ENCODE results near the gene RHOF. TPM values are rescaled to one million over a fixed set of nuclear protein-coding genes. Genes with fewer than 3 reads are reported as not detected.
"Not testable (repeated sequence)": the region's sequence is repeated elsewhere in the genome, so short reads cannot be mapped to it uniquely, and the experiment has no call there.

Gene RHOF
- total RNA-seq, 2 experiments from 2014 or later: 136 to 141 TPM

GRCh38 chr12:121750507-121750955 lies 43.0 kb downstream of the RHOF start:
- POLR2A ChIA-PET: no interaction called here
- CTCF ChIA-PET: no interaction called here
- Mint-ChIP-seq H3K4me3 (no peak overlapping the region), H3K27ac (no peak overlapping the region), H3K9me3 (no peaks in the 10 kb centered on the region), H3K36me3 (peaks cover 5% of the 10 kb centered on the region), H3K4me1 (ENCODE audit: low read depth) (peaks cover 3% of the 10 kb centered on the region), H3K27me3 (no peaks in the 10 kb centered on the region)
- intact Hi-C loops (cut with micrococcal nuclease): no loop called here
- no peak for DNase-seq

- Mint-ChIP-seq H3K36me3 (peaks cover 5% of the 10 kb centered on the region), H3K27ac (no peak overlapping the region), H3K27me3 (no peaks in the 10 kb centered on the region), H3K4me3 (no peak overlapping the region), H3K4me1 (ENCODE audit: low read depth) (peaks cover 3% of the 10 kb centered on the region), H3K9me3 (no peaks in the 10 kb centered on the region)
- CTCF ChIA-PET: no interaction called here
- intact Hi-C loops (cut with micrococcal nuclease): no loop called here
- POLR2A ChIA-PET: no interaction called here
- no peak for DNase-seq
These were observed 44.2 kb downstream of the RHOF start for GRCh38 chr12:121749267-121749666.

DNA sequence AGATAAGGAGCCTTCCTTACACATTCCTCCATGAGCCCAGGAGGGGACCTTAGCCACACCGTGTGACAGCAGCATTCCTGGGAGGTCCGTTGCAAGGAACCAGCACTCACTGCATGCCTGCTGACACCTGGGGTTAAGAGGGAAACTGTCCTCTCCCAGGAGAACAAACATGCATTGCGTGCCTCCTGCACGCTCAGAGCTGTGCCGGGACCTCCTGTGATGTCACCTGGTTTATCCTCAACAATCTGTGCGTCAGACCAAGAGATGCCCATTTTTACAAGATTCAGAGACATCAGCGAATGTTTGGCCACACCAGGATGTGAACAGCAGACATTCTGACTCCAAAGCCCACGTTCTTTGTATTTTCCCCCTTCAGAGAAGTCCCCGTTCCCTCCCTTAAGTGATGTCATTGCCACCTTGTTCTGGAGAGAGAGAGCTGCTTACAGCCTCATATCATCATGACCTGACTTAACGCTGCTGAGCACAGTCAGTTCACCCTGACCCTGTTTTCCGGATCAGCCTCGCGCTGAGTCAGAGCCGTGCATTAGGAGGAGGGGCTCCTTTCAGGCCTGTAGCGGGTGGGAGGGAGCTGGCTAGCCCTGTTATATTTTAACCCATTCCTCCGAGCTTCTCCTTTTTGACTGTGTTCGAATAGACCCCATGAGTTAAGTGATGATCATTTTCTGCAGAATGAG lies 44.8 kb downstream of the RHOF start:
- Mint-ChIP-seq H3K4me3 (no peak overlapping the region), H3K9me3 (no peaks in the 10 kb centered on the region), H3K27me3 (no peaks in the 10 kb centered on the region), H3K27ac (no peak overlapping the region), H3K36me3 (peaks cover 7% of the 10 kb centered on the region), H3K4me1 (ENCODE audit: low read depth) (peaks cover 3% of the 10 kb centered on the region)
- intact Hi-C loops (cut with micrococcal nuclease): no loop called here
- CTCF ChIA-PET: no interaction called here
- POLR2A ChIA-PET: interaction anchor here (0.5 to 0.7 kb wide), 2 partner anchors 37 to 91 kb away, joined by 3 read pairs; no protein-coding TSS in a partner anchor
- DNase-seq: peak; percentile 39

GRCh38 chr12:121748218-121748570 lies 45.3 kb downstream of the RHOF start:
- CTCF ChIA-PET: no interaction called here
- no peak for DNase-seq
- intact Hi-C loops (cut with micrococcal nuclease): no loop called here
- Mint-ChIP-seq H3K4me1 (ENCODE audit: low read depth) (peaks cover 3% of the 10 kb centered on the region), H3K9me3 (no peaks in the 10 kb centered on the region), H3K27ac (no peak overlapping the region), H3K4me3 (no peak overlapping the region), H3K36me3 (peaks cover 7% of the 10 kb centered on the region), H3K27me3 (no peaks in the 10 kb centered on the region)
- POLR2A ChIA-PET: interaction anchor here (0.7 kb wide), 1 partner anchor 37 kb away, joined by 3 read pairs; no protein-coding TSS in a partner anchor

DNA sequence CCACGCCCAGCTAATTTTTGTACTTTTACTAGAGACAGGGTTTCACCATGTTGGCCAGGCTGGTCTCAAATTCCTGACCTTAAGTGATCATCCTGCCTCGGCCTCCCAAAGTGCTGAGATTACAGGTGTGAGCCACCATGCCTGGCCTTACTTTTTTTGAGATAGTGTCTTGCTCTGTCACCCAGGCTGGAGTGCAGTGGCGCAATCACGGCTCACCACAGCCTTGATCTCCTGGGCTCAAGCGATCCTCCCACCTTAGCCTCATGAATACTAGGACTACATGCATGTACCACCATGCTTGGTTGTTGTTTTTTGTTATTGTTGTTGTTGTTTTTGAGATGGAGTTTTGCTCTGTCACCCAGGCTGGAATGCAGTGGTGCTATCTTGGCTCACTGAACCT lies 47.9 kb downstream of the RHOF start:
- H3K27me3 Mint-ChIP-seq; POLR2A ChIA-PET; intact Hi-C loops (cut with micrococcal nuclease); H3K27ac Mint-ChIP-seq; CTCF ChIA-PET; H3K36me3 Mint-ChIP-seq; DNase-seq; H3K4me1 Mint-ChIP-seq (ENCODE audit: low read depth); H3K4me3 Mint-ChIP-seq; H3K9me3 Mint-ChIP-seq: not testable (repeated sequence)

GRCh38 chr12:121741743-121742142 lies 51.7 kb downstream of the RHOF start:
- no peak for DNase-seq
- Mint-ChIP-seq H3K9me3 (no peaks in the 10 kb centered on the region), H3K4me1 (ENCODE audit: low read depth) (no peaks in the 10 kb centered on the region), H3K36me3 (peaks cover 2% of the 10 kb centered on the region), H3K27ac (no peak overlapping the region), H3K27me3 (no peaks in the 10 kb centered on the region), H3K4me3 (no peak overlapping the region)
- CTCF ChIA-PET: interaction anchor here (0.6 kb wide), 1 partner anchor 20 kb away, joined by 3 read pairs; no protein-coding TSS in a partner anchor
- intact Hi-C loops (cut with micrococcal nuclease): no loop called here
- POLR2A ChIA-PET: no interaction called here

- Mint-ChIP-seq H3K9me3 (no peaks in the 10 kb centered on the region), H3K27me3 (no peaks in the 10 kb centered on the region), H3K4me1 (ENCODE audit: low read depth) (no peaks in the 10 kb centered on the region), H3K27ac (no peak overlapping the region), H3K36me3 (peaks cover 2% of the 10 kb centered on the region), H3K4me3 (no peak overlapping the region)
- intact Hi-C loops (cut with micrococcal nuclease): no loop called here
- CTCF ChIA-PET: interaction anchor here (0.6 kb wide), 1 partner anchor 19 kb away, joined by 3 read pairs; no protein-coding TSS in a partner anchor
- no peak for DNase-seq
- POLR2A ChIA-PET: no interaction called here
These were observed 52.6 kb downstream of the RHOF start for GRCh38 chr12:121740847-121741246.

DNA sequence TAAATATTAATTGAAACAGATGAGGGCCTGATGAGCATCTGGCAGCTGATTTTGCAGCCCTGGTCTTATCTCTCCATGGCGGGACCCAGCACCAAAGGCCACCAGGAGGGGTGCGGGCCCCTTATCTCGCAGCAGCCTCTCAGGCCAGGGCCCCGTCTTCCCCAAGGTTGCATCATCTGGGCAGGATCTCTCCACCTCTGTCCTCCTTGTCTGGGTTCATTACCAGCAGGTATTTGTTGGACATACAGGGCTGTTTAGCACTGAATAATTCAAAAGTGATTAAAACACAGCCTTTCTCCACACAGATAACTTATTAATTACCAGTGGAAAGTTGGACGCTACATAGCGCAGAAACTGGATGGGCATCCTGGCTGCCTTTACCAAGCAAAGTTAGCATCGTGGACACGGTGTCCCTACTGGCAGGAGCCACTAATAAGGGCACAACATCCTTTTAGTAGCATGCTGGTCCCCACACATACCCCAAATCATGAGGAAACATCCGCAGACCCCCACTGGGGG lies 55.1 kb downstream of the RHOF start:
- ChIA-PET POLR2A (interaction anchor here (0.6 kb wide), 1 partner anchor 65 kb away, joined by 3 read pairs; no protein-coding TSS in a partner anchor), CTCF (no interaction called here)
- Mint-ChIP-seq H3K27ac (no peak overlapping the region), H3K27me3 (no peaks in the 10 kb centered on the region), H3K4me3 (no peak overlapping the region), H3K9me3 (no peaks in the 10 kb centered on the region), H3K36me3 (no peaks in the 10 kb centered on the region), H3K4me1 (ENCODE audit: low read depth) (no peaks in the 10 kb centered on the region)
- no peak for DNase-seq
- intact Hi-C loops (cut with micrococcal nuclease): no loop called here

- POLR2A ChIA-PET: no interaction called here
- CTCF ChIA-PET: no interaction called here
These were observed 59.6 kb downstream of the RHOF start for GRCh38 chr12:121733849-121734248.

GRCh38 chr12:121731473-121731872 lies 62.0 kb downstream of the RHOF start:
- no peaks in the 10 kb centered on the region for H3K4me1 Mint-ChIP-seq (ENCODE audit: low read depth)
- no peak overlapping the region for H3K27ac Mint-ChIP-seq
- POLR2A ChIA-PET: no interaction called here
- H3K9me3 Mint-ChIP-seq: no peaks in the 10 kb centered on the region
- intact Hi-C loops (cut with micrococcal nuclease): no loop called here
- no peak for DNase-seq
- CTCF ChIA-PET: interaction anchor here (1.2 kb wide), 1 partner anchor 63 kb away, joined by 3 read pairs; no protein-coding TSS in a partner anchor
- H3K27me3 Mint-ChIP-seq: no peaks in the 10 kb centered on the region
- H3K4me3 Mint-ChIP-seq: no peak overlapping the region
- H3K36me3 Mint-ChIP-seq: no peaks in the 10 kb centered on the region

More at GRCh38 chr12:121733849-121734248, 59.6 kb downstream of the RHOF start:
- intact Hi-C loops (cut with micrococcal nuclease): no loop called here
- no peaks in the 10 kb centered on the region for H3K27me3 Mint-ChIP-seq
- H3K36me3 Mint-ChIP-seq: no peaks in the 10 kb centered on the region
- H3K4me3 Mint-ChIP-seq: no peak overlapping the region
- no peak overlapping the region for H3K27ac Mint-ChIP-seq
- DNase-seq: no peak
- no peaks in the 10 kb centered on the region for H3K4me1 Mint-ChIP-seq (ENCODE audit: low read depth)
- H3K9me3 Mint-ChIP-seq: no peaks in the 10 kb centered on the region

- no peaks in the 10 kb centered on the region for H3K27me3 Mint-ChIP-seq
- H3K4me3 Mint-ChIP-seq: no peak overlapping the region
- POLR2A ChIA-PET: no interaction called here
- no peaks in the 10 kb centered on the region for H3K9me3 Mint-ChIP-seq
- no peaks in the 10 kb centered on the region for H3K4me1 Mint-ChIP-seq (ENCODE audit: low read depth)
- intact Hi-C loops (cut with micrococcal nuclease): no loop called here
- H3K36me3 Mint-ChIP-seq: peaks cover 1% of the 10 kb centered on the region
- no peak for DNase-seq
- CTCF ChIA-PET: no interaction called here
- H3K27ac Mint-ChIP-seq: no peak overlapping the region
These were observed 64.5 kb downstream of the RHOF start for GRCh38 chr12:121729021-121729420.

All from activated CD4-positive, alpha-beta memory T cell treated with anti-CD3 and anti-CD28 coated beads for 36 hours (primary cell).